K562 (cell line): Measurements from ENCODE around the gene SCFD2. TPM values are rescaled to one million over a fixed set of nuclear protein-coding genes. Genes with fewer than 3 reads are reported as not detected.
A peak's percentile ranks its signal among the peaks of the same experiment; 100 is the strongest.

Experiments used
- JUN ChIP-seq, 2 experiments: sonication (generic) in 1 of 2; formaldehyde crosslinking in 1 of 2; IDR thresholded peaks; 2 replicates each; pipeline versions ENCODE4 v1.6.1 to v1.8.0; 2012 to 2022; ENCODE audit warnings: borderline replicate concordance in 2 of 2, mild to moderate bottlenecking in 2 of 2, improper control_type of control experiment in 1 of 2, low read depth in 1 of 2, low read length in 1 of 2, missing genetic modification reagents in 1 of 2
- MAZ ChIP-seq, 2 experiments: fragments of 450-650 bp in 1 of 2; sonication (generic) in 1 of 2; formaldehyde crosslinking; IDR thresholded peaks in 1 of 2; conservative IDR thresholded peaks in 1 of 2; 2 replicates each; pipeline versions ENCODE4 v1.4.0 to v1.5.0; 2020; ENCODE audit warnings: mild to moderate bottlenecking in 1 of 2, missing genetic modification reagents in 1 of 2
- SAFB ChIP-seq: fragments of 200-400 bp; formaldehyde crosslinking; IDR thresholded peaks from 2 replicates; pipeline ENCODE4 v1.6.1; 2017; ENCODE audit warnings: low read depth, low read length, borderline replicate concordance
- SIX5 ChIP-seq, 2 experiments: IDR thresholded peaks; 2 replicates each; pipeline ENCODE4 v1.6.1; 2011; ENCODE audit warnings: low read length in 2 of 2, borderline replicate concordance in 1 of 2, low read depth in 1 of 2, mild to moderate bottlenecking in 1 of 2, moderate library complexity in 1 of 2; ENCODE audit not compliant: insufficient read depth in 1 of 2
- SP1 ChIP-seq: sonication (generic); formaldehyde crosslinking; IDR thresholded peaks from 2 replicates; pipeline ENCODE4 v1.8.1; 2022; ENCODE audit warnings: mild to moderate bottlenecking, missing genetic modification reagents
- SPI1 ChIP-seq: IDR thresholded peaks from 2 replicates; pipeline ENCODE4 v1.6.1; 2011; ENCODE audit warnings: low read depth, low read length, control low read depth, borderline replicate concordance
- STAT5A ChIP-seq: IDR thresholded peaks from 2 replicates; pipeline ENCODE4 v1.6.1; 2012; ENCODE audit warnings: low read length, inconsistent platforms, borderline replicate concordance
- YY1 ChIP-seq, 3 experiments: IDR thresholded peaks; 2 replicates each; pipeline ENCODE4 v1.6.1; 2011; ENCODE audit warnings: low read length in 2 of 3, mild to moderate bottlenecking in 2 of 3, moderate library complexity in 2 of 3, borderline replicate concordance in 1 of 3, control low read depth in 1 of 3, low read depth in 1 of 3; ENCODE audit not compliant: insufficient read depth in 3 of 3, insufficient replicate concordance in 2 of 3, control insufficient read depth in 1 of 3, insufficient read length in 1 of 3; ENCODE audit errors: extremely low read depth in 1 of 3
- ZNF217 ChIP-seq: sonication (generic); formaldehyde crosslinking; IDR thresholded peaks from 2 replicates; pipeline ENCODE4 v1.8.0; 2022; ENCODE audit warnings: mild to moderate bottlenecking, missing genetic modification reagents
- ZNF431 ChIP-seq: sonication (generic); formaldehyde crosslinking; IDR thresholded peaks from 2 replicates; pipeline ENCODE4 v1.8.0; 2022; ENCODE audit warnings: mild to moderate bottlenecking, missing genetic modification reagents
- ZNF507 ChIP-seq: conservative IDR thresholded peaks from 2 replicates; pipeline ENCODE4 v1.6.1; 2017; ENCODE audit warnings: missing genetic modification characterization, missing compliant biosample characterization
- ZNF699 ChIP-seq: fragments of 250-450 bp; sonication (Bioruptor Pico); IDR thresholded peaks from 2 replicates; pipeline ENCODE4 v1.8.0; 2021; ENCODE audit warnings: mild to moderate bottlenecking, moderate library complexity; ENCODE audit not compliant: insufficient replicate concordance
- polyA plus RNA-seq, 8 experiments: library from polyadenylated mRNA; depleted of rRNA in 4 of 8; stranded (reverse) in 5 of 8; unstranded in 3 of 8; fragments of >200 nt; fragmentation: Nextera tagmentation in 2 of 8; fragmentation: Illumina TruSeq in 1 of 8; extraction: Ambion mirVana in 2 of 8; extraction: Trizol in 1 of 8; gene quantifications; 2 replicates each; pipeline versions ENCODE4 v1.2.1 to v1.2.3, GENCODE V29; 2011 to 2014; ENCODE audit warnings: inconsistent platforms in 1 of 8, missing spikeins in 1 of 8
- total RNA-seq, 7 experiments: library from RNA; depleted of rRNA in 6 of 7; stranded (reverse); fragments of >200 nt in 6 of 7; fragmentation: Illumina TruSeq in 2 of 7; extraction: Trizol in 2 of 7; gene quantifications; 2 replicates each; pipeline versions ENCODE4 v1.2.1 to v1.2.3, GENCODE V29; 2011 to 2021; ENCODE audit warnings: low replicate concordance in 1 of 7
- TF ChIP-seq, protein P1 (sequence below): fragments of 450-650 bp; IDR thresholded peaks from 2 replicates; pipeline ENCODE4 v1.6.1; 2014; ENCODE audit warnings: low read depth, mild to moderate bottlenecking, moderate library complexity, borderline replicate concordance
- TF ChIP-seq, protein P2 (sequence below): fragments of 450-650 bp; IDR thresholded peaks from 2 replicates; pipeline ENCODE4 v1.6.1; 2017; ENCODE audit warnings: antibody characterized with exemption, mild to moderate bottlenecking
- TF ChIP-seq, protein P3 (sequence below), 2 experiments: fragments of 450-650 bp in 1 of 2; sonication (generic) in 1 of 2; formaldehyde crosslinking in 1 of 2; IDR thresholded peaks in 1 of 2; conservative IDR thresholded peaks in 1 of 2; 2 replicates each; pipeline versions ENCODE4 v1.6.1 to v1.8.1; 2016 to 2023; ENCODE audit warnings: mild to moderate bottlenecking in 2 of 2, moderate library complexity in 2 of 2, inconsistent platforms in 1 of 2, missing genetic modification reagents in 1 of 2
- TF ChIP-seq, protein P4 (sequence below): fragments of 250-450 bp; sonication (Bioruptor Pico); IDR thresholded peaks from 2 replicates; pipeline ENCODE4 v1.5.0; 2020; ENCODE audit warnings: mild to moderate bottlenecking

SCFD2 gene
- total and polyA plus RNA-seq, 9 of the 15 experiments (the other 6 are each of a cell fraction or from before 2014, with no cell fraction given) = 5.7 to 30.3 (median 22.8) TPM

DNA sequence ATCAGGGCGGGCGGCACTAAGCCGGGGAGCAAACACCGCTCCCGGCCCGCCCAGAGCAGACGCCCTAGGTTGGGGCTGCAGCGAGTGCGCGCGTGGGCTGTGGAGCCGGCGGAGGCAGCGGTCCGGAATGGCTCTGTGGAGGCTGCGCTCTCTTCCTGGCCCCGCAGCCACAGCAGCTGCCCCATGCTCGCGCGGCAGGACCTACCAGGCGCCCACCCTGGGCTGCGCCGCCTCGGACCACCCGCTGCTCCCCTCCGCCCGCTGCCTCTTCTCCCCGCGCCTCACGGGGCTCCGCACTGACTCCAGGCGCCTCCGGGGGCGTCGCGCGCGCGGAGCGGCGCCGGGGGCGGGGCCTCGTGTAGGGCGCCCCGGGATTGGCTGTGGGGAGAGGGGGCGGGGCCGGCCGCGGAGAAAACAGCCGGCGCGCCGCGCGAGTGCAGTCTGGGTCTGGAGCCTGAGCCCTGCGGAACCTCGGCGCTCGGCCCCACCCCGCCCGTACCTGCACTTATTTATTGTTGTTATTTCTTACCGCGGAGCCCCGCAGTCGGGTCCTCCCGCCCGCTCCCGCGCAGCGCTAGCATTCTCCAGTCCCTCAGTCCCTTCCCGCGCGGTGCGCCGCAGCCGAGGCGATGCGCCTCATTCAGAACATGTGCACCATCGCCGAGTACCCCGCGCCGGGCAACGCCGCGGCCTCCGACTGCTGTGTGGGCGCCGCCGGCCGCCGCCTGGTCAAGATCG, 503.8 kb downstream of the SCFD2 start, which contains the start of gene RASL11B (continued):
- TF ChIP-seq ZNF507 (tag) (no peak), SAFB (peak; percentile 71), ZNF217 (no peak), SIX5 (IDR thresholded peaks at IDR 0.05; ENCODE audit: borderline replicate concordance in 1 of 2, insufficient read depth in 1 of 2, low read depth in 1 of 2, low read length in 2 of 2) (no peak), YY1 (IDR thresholded peaks at IDR 0.05; ENCODE audit: borderline replicate concordance in 1 of 3, control insufficient read depth in 1 of 3, extremely low read depth in 1 of 3, insufficient read depth in 3 of 3, insufficient read length in 1 of 3, insufficient replicate concordance in 2 of 3, low read depth in 1 of 3, low read length in 2 of 3) (peak in 1 of 3 experiments; percentile 3), STAT5A (no peak), ZNF699 (CRISPR knock-in tag) (no peak), SPI1 (no peak), ZNF431 (CRISPR knock-in tag) (peak; percentile 1; the same call in 1 of the 2 replicates), JUN (IDR thresholded peaks at IDR 0.05; ENCODE audit: borderline replicate concordance, low read depth, low read length) (no peak), JUN (CRISPR knock-in tag; IDR thresholded peaks at IDR 0.05; ENCODE audit: borderline replicate concordance) (peak; percentile 50; the same call in 1 of the 2 replicates), SP1 (CRISPR knock-in tag) (0 out of 2 replicates have a peak, but pooled peaks have one; percentile 34), MAZ (CRISPR knock-in tag; conservative IDR thresholded peaks at IDR 0.05 in 1 of 2, IDR thresholded peaks at IDR 0.05 in 1 of 2) (peak; percentile 48 to 58)
- TF ChIP-seq, protein P1, sequence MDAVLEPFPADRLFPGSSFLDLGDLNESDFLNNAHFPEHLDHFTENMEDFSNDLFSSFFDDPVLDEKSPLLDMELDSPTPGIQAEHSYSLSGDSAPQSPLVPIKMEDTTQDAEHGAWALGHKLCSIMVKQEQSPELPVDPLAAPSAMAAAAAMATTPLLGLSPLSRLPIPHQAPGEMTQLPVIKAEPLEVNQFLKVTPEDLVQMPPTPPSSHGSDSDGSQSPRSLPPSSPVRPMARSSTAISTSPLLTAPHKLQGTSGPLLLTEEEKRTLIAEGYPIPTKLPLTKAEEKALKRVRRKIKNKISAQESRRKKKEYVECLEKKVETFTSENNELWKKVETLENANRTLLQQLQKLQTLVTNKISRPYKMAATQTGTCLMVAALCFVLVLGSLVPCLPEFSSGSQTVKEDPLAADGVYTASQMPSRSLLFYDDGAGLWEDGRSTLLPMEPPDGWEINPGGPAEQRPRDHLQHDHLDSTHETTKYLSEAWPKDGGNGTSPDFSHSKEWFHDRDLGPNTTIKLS = peak; percentile 52; the same call in 1 of the 2 replicates
- TF ChIP-seq, protein P2, sequence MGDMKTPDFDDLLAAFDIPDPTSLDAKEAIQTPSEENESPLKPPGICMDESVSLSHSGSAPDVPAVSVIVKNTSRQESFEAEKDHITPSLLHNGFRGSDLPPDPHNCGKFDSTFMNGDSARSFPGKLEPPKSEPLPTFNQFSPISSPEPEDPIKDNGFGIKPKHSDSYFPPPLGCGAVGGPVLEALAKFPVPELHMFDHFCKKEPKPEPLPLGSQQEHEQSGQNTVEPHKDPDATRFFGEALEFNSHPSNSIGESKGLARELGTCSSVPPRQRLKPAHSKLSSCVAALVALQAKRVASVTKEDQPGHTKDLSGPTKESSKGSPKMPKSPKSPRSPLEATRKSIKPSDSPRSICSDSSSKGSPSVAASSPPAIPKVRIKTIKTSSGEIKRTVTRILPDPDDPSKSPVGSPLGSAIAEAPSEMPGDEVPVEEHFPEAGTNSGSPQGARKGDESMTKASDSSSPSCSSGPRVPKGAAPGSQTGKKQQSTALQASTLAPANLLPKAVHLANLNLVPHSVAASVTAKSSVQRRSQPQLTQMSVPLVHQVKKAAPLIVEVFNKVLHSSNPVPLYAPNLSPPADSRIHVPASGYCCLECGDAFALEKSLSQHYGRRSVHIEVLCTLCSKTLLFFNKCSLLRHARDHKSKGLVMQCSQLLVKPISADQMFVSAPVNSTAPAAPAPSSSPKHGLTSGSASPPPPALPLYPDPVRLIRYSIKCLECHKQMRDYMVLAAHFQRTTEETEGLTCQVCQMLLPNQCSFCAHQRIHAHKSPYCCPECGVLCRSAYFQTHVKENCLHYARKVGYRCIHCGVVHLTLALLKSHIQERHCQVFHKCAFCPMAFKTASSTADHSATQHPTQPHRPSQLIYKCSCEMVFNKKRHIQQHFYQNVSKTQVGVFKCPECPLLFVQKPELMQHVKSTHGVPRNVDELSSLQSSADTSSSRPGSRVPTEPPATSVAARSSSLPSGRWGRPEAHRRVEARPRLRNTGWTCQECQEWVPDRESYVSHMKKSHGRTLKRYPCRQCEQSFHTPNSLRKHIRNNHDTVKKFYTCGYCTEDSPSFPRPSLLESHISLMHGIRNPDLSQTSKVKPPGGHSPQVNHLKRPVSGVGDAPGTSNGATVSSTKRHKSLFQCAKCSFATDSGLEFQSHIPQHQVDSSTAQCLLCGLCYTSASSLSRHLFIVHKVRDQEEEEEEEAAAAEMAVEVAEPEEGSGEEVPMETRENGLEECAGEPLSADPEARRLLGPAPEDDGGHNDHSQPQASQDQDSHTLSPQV = peak; percentile 59
- TF ChIP-seq, protein P3, sequence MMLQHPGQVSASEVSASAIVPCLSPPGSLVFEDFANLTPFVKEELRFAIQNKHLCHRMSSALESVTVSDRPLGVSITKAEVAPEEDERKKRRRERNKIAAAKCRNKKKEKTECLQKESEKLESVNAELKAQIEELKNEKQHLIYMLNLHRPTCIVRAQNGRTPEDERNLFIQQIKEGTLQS (IDR thresholded peaks at IDR 0.05) = no peak
- TF ChIP-seq, protein P3 (CRISPR knock-in tag; conservative IDR thresholded peaks at IDR 0.05) = no peak
- TF ChIP-seq, protein P4, sequence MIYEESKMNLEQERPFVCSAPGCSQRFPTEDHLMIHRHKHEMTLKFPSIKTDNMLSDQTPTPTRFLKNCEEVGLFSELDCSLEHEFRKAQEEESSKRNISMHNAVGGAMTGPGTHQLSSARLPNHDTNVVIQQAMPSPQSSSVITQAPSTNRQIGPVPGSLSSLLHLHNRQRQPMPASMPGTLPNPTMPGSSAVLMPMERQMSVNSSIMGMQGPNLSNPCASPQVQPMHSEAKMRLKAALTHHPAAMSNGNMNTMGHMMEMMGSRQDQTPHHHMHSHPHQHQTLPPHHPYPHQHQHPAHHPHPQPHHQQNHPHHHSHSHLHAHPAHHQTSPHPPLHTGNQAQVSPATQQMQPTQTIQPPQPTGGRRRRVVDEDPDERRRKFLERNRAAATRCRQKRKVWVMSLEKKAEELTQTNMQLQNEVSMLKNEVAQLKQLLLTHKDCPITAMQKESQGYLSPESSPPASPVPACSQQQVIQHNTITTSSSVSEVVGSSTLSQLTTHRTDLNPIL (CRISPR knock-in tag) = no peak
